ENCODE data around the gene LDB2.
A peak's percentile ranks its signal among the peaks of the same experiment; 100 is the strongest.

The LDB2 gene

DNA sequence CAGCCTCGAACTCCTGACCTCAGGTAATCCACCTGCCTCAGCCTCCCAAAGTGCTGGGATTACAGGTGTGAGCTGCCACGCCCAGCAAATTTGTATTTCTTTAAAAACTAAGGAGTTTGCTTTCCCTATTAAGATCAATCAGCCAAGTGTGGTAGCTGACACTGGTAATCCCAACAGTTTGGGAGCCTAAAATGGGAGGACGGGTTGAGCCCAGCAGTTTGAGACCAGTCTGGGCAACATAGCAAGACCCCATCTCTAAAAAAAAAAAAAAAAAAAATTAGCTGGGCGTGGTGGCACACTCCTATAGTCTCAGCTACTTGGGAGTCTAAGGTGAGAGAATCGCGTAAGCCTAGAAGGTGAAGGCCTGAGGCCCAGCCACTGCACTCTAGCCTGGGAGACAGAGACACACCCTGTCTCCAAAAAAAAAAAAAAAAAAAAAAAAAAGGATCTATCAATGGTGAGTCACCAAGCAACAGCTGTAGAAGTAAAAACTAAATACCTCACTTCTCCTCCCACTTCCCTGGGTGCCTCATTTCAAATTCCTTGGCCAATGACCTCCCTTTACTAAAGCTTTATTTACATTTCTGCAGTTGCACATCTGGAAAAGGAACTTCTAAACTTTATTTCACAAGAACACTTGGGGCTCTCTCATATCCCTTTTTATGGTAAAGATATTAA is 54.5 kb downstream of the LDB2 start:
- Histone ChIP-seq H3K36me3 (ENCODE audit: control insufficient read depth, insufficient read depth, low read length) (peaks cover 17% of the 10 kb centered on the region), H3K27ac (ENCODE audit: low read depth, low read length, severe bottlenecking) (peak overlapping the region; percentile 62), H3K4me1 (ENCODE audit: control insufficient read depth, insufficient read depth, low read length, poor library complexity, severe bottlenecking) (peaks cover 12% of the 10 kb centered on the region), H3K4me3 (ENCODE audit: extremely low read depth, insufficient read depth, low read length, poor library complexity, severe bottlenecking) (no peak overlapping the region), H3K9me3 (ENCODE audit: control insufficient read depth, low read length) (no peaks in the 10 kb centered on the region)
- 94% methylated on average over 2 of the region's 6 CpGs; no CpG with 5 or more reads in 1 of the 2 experiments for WGBS, 2 experiments (ENCODE audit: insufficient coverage in 2 of 2)

DNA sequence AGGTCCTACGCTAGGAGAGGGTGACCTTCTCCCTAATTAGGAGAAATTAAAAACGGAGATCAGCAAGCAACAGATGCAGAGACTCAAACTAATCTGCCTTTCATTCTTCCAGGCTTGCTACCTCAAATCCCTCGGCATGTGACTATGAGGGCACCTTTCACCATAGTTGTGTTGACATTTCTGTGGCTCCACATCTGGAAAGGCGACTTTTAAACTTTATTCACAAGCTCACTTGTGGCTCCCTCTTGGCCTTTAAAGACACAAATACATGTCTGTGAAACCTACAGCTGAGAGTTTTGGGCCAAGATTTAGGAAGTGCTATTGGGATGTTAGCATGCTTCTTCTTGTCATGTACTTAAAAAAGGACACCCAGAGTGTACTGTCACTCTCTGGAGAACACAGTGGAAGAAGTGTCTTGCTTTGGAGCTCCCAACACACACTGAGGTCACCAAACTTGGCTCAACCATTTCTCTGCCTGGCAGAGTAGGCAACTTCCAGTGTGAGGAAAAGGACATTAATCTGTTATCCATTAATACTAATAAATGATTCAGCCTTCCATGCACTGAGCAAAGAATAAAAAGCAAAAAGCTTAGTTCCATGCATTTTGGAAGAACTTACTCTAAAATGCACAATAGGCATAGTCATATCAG is 60.1 kb downstream of the LDB2 start:
- Histone ChIP-seq H3K4me1 (ENCODE audit: control insufficient read depth, insufficient read depth, low read length, poor library complexity, severe bottlenecking) (no peaks in the 10 kb centered on the region), H3K36me3 (ENCODE audit: control insufficient read depth, insufficient read depth, low read length) (peaks cover 51% of the 10 kb centered on the region), H3K27ac (ENCODE audit: low read depth, low read length, severe bottlenecking) (no peak overlapping the region), H3K9me3 (ENCODE audit: control insufficient read depth, low read length) (no peaks in the 10 kb centered on the region), H3K4me3 (ENCODE audit: extremely low read depth, insufficient read depth, low read length, poor library complexity, severe bottlenecking) (no peak overlapping the region)
- 96 to 98% methylated on average over 4 of the region's 4 CpGs for WGBS, 2 experiments (ENCODE audit: insufficient coverage in 2 of 2)

DNA sequence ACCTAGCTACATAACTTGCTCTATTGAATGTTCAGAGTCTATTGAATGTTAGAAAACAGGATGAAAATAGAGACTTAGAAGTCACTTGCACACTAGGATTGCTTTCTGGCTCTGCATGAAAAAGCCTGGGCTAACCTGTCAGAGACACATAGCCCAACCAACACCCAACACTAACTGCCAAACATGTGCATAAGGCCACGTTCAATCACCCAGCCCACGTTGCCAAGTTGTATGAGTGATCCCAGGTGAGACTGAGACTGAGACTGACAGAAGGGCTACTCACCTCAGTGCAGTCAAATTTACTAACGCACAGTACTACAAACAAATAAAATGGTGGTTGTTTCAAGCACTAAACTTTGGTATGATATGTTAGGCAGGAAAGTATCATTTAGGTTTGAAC is 61.0 kb downstream of the LDB2 start:
- H3K36me3 ChIP-seq (ENCODE audit: control insufficient read depth, insufficient read depth, low read length) = peaks cover 51% of the 10 kb centered on the region
- H3K4me3 ChIP-seq (ENCODE audit: extremely low read depth, insufficient read depth, low read length, poor library complexity, severe bottlenecking) = no peak overlapping the region
- no peak overlapping the region for H3K27ac ChIP-seq (ENCODE audit: low read depth, low read length, severe bottlenecking)
- WGBS, 2 experiments (ENCODE audit: insufficient coverage in 2 of 2) = 100% methylated on average over 1 of the region's 3 CpGs; no CpG with 5 or more reads in 1 of the 2 experiments
- H3K4me1 ChIP-seq (ENCODE audit: control insufficient read depth, insufficient read depth, low read length, poor library complexity, severe bottlenecking) = no peaks in the 10 kb centered on the region
- no peaks in the 10 kb centered on the region for H3K9me3 ChIP-seq (ENCODE audit: control insufficient read depth, low read length)

DNA sequence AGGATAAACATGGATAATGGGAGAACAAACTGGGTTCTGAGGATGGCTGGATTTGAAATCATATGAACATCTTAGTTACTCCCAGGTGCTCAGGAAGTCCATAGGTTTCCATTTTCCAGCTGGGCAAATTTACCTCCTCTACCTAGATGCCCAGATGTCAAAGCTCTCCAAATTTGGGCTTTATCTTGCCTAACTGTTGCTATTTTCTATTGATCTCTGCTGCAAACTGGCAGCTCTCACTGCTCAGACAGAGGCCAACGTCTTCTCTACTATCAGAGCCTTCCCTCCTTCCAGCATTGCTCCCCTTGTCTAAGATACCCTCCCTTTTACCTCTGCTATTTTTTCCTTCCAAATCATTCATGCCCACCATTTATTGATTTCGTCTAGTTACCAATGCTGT is 62.1 kb downstream of the LDB2 start:
- Histone ChIP-seq H3K27ac (ENCODE audit: low read depth, low read length, severe bottlenecking) (no peak overlapping the region), H3K4me1 (ENCODE audit: control insufficient read depth, insufficient read depth, low read length, poor library complexity, severe bottlenecking) (no peaks in the 10 kb centered on the region), H3K9me3 (ENCODE audit: control insufficient read depth, low read length) (no peaks in the 10 kb centered on the region), H3K36me3 (ENCODE audit: control insufficient read depth, insufficient read depth, low read length) (peaks cover 47% of the 10 kb centered on the region), H3K4me3 (ENCODE audit: extremely low read depth, insufficient read depth, low read length, poor library complexity, severe bottlenecking) (no peak overlapping the region)
- WGBS, 2 experiments (ENCODE audit: insufficient coverage in 2 of 2) = 100% methylated on average over 2 of the region's 2 CpGs

DNA sequence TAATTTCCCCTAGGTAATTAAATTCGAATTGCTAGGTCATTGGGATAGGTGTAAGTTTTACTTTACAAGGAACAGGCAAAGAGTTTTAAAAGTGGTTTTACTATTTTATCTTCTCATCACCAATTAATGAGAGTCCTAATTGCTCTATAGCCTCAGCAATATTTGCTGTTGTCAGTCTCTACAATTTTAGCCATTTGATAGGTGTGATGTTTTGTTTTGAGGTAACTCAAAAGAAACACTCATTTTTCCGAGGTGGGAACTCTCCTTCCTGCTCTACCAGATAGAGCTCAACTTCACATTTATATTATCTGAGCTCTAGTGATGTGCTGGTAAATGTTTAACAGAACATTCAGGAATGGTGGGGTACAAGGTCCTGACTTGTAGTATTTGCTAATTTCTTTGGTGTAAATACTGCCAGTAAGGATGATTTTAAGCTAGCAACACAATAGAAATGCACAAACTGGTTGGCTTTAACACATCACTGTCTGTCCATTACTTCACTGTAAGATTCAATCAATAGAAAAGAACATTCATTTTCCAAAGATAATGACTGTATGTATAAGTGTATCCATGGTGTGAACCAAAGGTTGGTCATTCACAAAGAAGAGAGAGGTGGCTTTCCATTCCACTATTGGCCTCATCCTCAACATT is 62.7 kb downstream of the LDB2 start:
- no CpG with 5 or more reads among the region's 2 CpGs for WGBS, 2 experiments (ENCODE audit: insufficient coverage in 2 of 2)
- H3K4me1 ChIP-seq (ENCODE audit: control insufficient read depth, insufficient read depth, low read length, poor library complexity, severe bottlenecking) = no peaks in the 10 kb centered on the region
- no peaks in the 10 kb centered on the region for H3K9me3 ChIP-seq (ENCODE audit: control insufficient read depth, low read length)
- peaks cover 47% of the 10 kb centered on the region for H3K36me3 ChIP-seq (ENCODE audit: control insufficient read depth, insufficient read depth, low read length)
- no peak overlapping the region for H3K4me3 ChIP-seq (ENCODE audit: extremely low read depth, insufficient read depth, low read length, poor library complexity, severe bottlenecking)
- H3K27ac ChIP-seq (ENCODE audit: low read depth, low read length, severe bottlenecking) = no peak overlapping the region

DNA sequence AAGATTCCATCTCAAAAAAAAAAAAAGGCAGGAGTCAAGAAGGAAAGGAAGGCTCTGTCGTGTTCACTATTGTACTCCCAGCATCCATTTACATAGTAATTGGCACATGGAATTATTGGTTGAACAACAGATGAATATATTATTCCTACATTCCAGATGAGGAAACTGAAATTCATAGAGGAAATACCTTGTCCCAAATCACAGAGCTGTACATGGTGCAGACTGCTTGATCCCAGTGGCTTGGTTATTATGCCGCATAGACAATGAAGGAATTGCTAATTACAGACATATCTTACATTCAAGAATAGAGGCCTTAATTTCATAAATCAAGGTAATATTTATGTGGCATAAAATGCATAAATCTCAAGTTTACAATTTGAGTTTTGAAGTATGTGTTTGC is 63.6 kb downstream of the LDB2 start:
- no peak overlapping the region for H3K27ac ChIP-seq (ENCODE audit: low read depth, low read length, severe bottlenecking)
- WGBS, 2 experiments (ENCODE audit: insufficient coverage in 2 of 2) = no CpG with 5 or more reads among the region's 2 CpGs
- H3K4me1 ChIP-seq (ENCODE audit: control insufficient read depth, insufficient read depth, low read length, poor library complexity, severe bottlenecking) = no peaks in the 10 kb centered on the region

DNA sequence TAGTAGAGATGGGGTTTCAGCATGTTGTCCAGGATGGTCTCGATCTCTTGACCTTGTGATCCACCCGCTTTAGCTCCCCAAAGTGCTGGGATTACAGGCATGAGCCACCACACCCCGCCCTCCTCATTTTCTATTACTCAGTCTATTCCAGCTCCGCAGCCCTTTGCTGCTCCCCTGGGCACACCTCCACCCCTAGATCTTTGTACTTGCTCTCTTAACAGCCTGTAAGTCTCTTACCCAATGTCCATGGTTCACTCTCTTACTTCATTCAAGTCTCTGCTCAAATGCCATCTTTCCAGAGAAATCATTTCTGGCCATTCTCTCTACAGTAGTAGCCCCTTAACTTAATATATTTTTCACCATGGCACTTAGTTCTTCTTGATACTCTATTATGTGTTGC is 64.7 kb downstream of the LDB2 start:
- 83 to 100% methylated on average over 4 of the region's 4 CpGs for WGBS, 2 experiments (ENCODE audit: insufficient coverage in 2 of 2)
- H3K9me3 ChIP-seq (ENCODE audit: control insufficient read depth, low read length) = no peaks in the 10 kb centered on the region
- no peak overlapping the region for H3K27ac ChIP-seq (ENCODE audit: low read depth, low read length, severe bottlenecking)
- peaks cover 2% of the 10 kb centered on the region for H3K4me1 ChIP-seq (ENCODE audit: control insufficient read depth, insufficient read depth, low read length, poor library complexity, severe bottlenecking)
- H3K36me3 ChIP-seq (ENCODE audit: control insufficient read depth, insufficient read depth, low read length) = peaks cover 43% of the 10 kb centered on the region
- H3K4me3 ChIP-seq (ENCODE audit: extremely low read depth, insufficient read depth, low read length, poor library complexity, severe bottlenecking) = no peak overlapping the region

More for the DNA sequence above, 63.6 kb downstream of the LDB2 start:
- Histone ChIP-seq H3K36me3 (ENCODE audit: control insufficient read depth, insufficient read depth, low read length) (peaks cover 43% of the 10 kb centered on the region), H3K4me3 (ENCODE audit: extremely low read depth, insufficient read depth, low read length, poor library complexity, severe bottlenecking) (no peak overlapping the region), H3K9me3 (ENCODE audit: control insufficient read depth, low read length) (no peaks in the 10 kb centered on the region)

DNA sequence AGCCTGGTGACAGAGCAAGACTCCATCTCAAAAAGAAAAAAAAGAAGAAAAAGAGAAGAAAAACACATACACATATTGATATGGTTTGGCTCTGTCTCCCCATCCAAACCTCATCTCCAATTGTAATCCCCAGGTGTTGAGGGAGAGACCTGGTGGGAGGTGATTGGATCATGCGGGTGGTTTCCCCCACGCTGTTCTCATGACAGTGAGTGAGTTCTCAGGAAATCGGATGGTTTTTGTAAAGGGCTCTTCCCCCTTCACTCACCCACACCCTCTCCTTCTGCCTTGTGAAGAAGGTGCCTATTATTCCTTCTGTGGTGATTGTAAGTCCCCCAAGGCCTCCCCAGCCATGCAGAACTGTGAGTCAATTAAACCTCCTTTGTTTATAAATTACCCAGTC is 68.4 kb downstream of the LDB2 start:
- Histone ChIP-seq H3K9me3 (ENCODE audit: control insufficient read depth, low read length) (no peaks in the 10 kb centered on the region), H3K4me1 (ENCODE audit: control insufficient read depth, insufficient read depth, low read length, poor library complexity, severe bottlenecking) (peaks cover 16% of the 10 kb centered on the region)
- WGBS, 2 experiments (ENCODE audit: insufficient coverage in 2 of 2) = no CpG with 5 or more reads among the region's 3 CpGs

DNA sequence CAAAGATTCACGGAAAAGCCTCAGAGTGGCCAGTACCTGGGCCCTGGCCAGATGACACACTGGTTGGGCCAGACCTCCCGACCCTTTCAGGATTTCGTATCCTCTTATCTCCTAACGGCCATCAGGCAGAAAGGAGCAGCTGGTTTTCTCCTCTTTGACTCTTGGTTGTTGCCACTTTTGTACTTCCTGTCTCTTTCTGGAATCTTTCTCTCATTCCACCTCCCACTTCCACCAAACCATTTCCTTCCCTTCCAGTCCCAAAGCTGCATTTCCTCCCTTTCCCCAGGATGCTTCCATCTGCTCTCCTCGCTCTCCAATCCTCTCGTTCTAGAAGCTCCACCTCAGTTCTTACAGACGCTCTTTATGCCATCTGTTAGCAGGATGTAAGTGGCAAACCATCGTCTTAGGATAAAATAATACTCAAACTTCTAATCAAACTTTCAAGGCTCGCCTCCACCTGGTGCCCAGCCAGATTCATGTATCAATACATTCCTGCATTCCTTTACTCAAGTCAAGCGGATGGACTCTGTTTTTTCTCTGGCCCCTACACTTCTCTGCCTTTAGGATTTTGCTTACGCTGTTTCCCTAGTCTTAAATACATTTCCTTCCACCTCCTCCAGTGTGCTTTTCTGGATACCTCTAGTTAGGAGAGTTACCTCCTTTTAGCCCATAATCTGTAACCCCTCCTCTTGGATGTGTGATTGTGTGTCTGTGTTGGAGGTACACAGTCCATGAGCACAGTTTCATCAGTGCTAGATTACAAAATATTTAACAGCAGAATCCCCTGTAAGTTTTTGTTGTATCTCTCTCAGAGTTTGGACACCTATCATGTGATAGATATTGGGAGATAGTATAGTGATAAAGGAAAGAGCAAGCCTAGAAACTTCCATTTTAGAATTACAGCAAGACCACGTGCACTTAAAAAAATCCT is 70.4 kb downstream of the LDB2 start:
- Histone ChIP-seq H3K4me3 (ENCODE audit: extremely low read depth, insufficient read depth, low read length, poor library complexity, severe bottlenecking) (no peak overlapping the region), H3K27ac (ENCODE audit: low read depth, low read length, severe bottlenecking) (peak overlapping the region; percentile 57), H3K9me3 (ENCODE audit: control insufficient read depth, low read length) (no peaks in the 10 kb centered on the region), H3K36me3 (ENCODE audit: control insufficient read depth, insufficient read depth, low read length) (peaks cover 27% of the 10 kb centered on the region), H3K4me1 (ENCODE audit: control insufficient read depth, insufficient read depth, low read length, poor library complexity, severe bottlenecking) (peaks cover 16% of the 10 kb centered on the region)
- WGBS, 2 experiments (ENCODE audit: insufficient coverage in 2 of 2) = 83 to 84% methylated on average over 7 to 11 of the region's 12 CpGs

More for the DNA sequence above, 68.4 kb downstream of the LDB2 start:
- Histone ChIP-seq H3K36me3 (ENCODE audit: control insufficient read depth, insufficient read depth, low read length) (peaks cover 18% of the 10 kb centered on the region), H3K27ac (ENCODE audit: low read depth, low read length, severe bottlenecking) (no peak overlapping the region), H3K4me3 (ENCODE audit: extremely low read depth, insufficient read depth, low read length, poor library complexity, severe bottlenecking) (no peak overlapping the region)

DNA sequence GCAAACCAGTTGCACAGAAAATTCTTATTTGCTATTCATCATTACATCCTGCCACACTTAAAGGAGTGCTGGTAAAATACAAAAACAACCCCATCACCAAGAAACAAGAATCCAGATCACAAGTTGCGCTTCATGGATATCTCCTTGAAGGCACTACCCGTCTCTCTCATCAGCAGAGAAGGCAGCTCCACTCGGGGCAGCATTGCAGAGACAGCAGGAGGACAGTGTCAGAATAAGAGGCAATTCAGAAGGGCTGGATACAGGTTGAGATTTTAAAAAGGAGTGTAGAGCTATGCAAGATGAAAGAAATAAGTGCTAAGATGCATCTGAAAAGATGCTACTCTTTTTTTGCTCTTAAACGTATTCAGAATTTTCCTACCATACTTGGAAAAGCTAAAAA is 71.4 kb downstream of the LDB2 start:
- no peaks in the 10 kb centered on the region for H3K9me3 ChIP-seq (ENCODE audit: control insufficient read depth, low read length)
- 60 to 70% methylated on average over 2 to 3 of the region's 4 CpGs for WGBS, 2 experiments (ENCODE audit: insufficient coverage in 2 of 2)
- peaks cover 33% of the 10 kb centered on the region for H3K36me3 ChIP-seq (ENCODE audit: control insufficient read depth, insufficient read depth, low read length)
- H3K4me3 ChIP-seq (ENCODE audit: extremely low read depth, insufficient read depth, low read length, poor library complexity, severe bottlenecking) = no peak overlapping the region
- peaks cover 16% of the 10 kb centered on the region for H3K4me1 ChIP-seq (ENCODE audit: control insufficient read depth, insufficient read depth, low read length, poor library complexity, severe bottlenecking)
- no peak overlapping the region for H3K27ac ChIP-seq (ENCODE audit: low read depth, low read length, severe bottlenecking)
